Lung (tissue), 12 donors: ENCODE data around the gene FAM76B. TPM values are rescaled to one million over a fixed set of nuclear protein-coding genes. Genes with fewer than 3 reads are reported as not detected.

Experiments
- ATAC-seq: fragments of 200-7000 bp; cut with Tn5 transposase; one replicate; pipeline ENCODE4 v1.9.1; 2020; ENCODE audit warnings: moderate number of reproducible peaks; ENCODE audit not compliant: insufficient read depth, low FRiP score
- DNase-seq, 3 donors: peaks; one replicate each; pipeline ENCODE4 v3.0.0-alpha.2; 2013 to 2017
- H3K27ac ChIP-seq, 2 donors: one replicate each; pipeline ENCODE4 v1.5.1; 2013; ENCODE audit warnings: mild to moderate bottlenecking in 2 of 2, moderate library complexity in 2 of 2, control low read depth in 1 of 2, inconsistent platforms in 1 of 2, low read depth in 1 of 2, low read length in 1 of 2
- H3K27me3 ChIP-seq, 3 donors: one replicate each; pipeline ENCODE4 v1.5.1; 2013; ENCODE audit warnings: low read length in 2 of 3; ENCODE audit not compliant: control insufficient read depth in 3 of 3, insufficient read depth in 3 of 3
- H3K36me3 ChIP-seq, 4 donors: one replicate each; pipeline ENCODE4 v1.5.1; 2013; ENCODE audit warnings: low read length in 4 of 4, mild to moderate bottlenecking in 1 of 4, moderate library complexity in 1 of 4; ENCODE audit not compliant: control insufficient read depth in 4 of 4, insufficient read depth in 4 of 4
- H3K4me1 ChIP-seq, 5 donors: one replicate each; pipeline ENCODE4 v1.5.1; 2013; ENCODE audit warnings: low read length in 5 of 5, mild to moderate bottlenecking in 2 of 5, moderate library complexity in 1 of 5; ENCODE audit not compliant: control insufficient read depth in 5 of 5, insufficient read depth in 5 of 5
- H3K4me3 ChIP-seq: one replicate; pipeline ENCODE4 v1.5.1; 2013; ENCODE audit warnings: mild to moderate bottlenecking, control low read depth, moderate library complexity
- H3K9ac ChIP-seq, 2 donors: one replicate each; pipeline ENCODE4 v1.5.1; 2013; ENCODE audit warnings: low read length in 2 of 2, control low read depth in 1 of 2; ENCODE audit not compliant: insufficient read depth in 1 of 2
- H3K9me3 ChIP-seq, 4 donors: one replicate each; pipeline ENCODE4 v1.5.1; 2013; ENCODE audit warnings: low read length in 3 of 4, mild to moderate bottlenecking in 1 of 4, moderate library complexity in 1 of 4; ENCODE audit not compliant: control insufficient read depth in 4 of 4, insufficient read depth in 3 of 4
- CTCF ChIP-seq: IDR thresholded peaks from 2 replicates; pipeline ENCODE4 v1.5.1; 2012; ENCODE audit warnings: mild to moderate bottlenecking; ENCODE audit errors: control extremely low read depth, extremely low read depth
- WGBS, 2 donors: extraction: QIAGEN DNeasy Blood & Tissue Kit; methylation state at CpG; one replicate each; pipeline ENCODE4 v1.1.7; 2013; 5-methylcytosine and 5-hydroxymethylcytosine counted together
- polyA plus RNA-seq, 2 donors: library from polyadenylated mRNA; stranded (reverse); fragments of 200-250 nt; gene quantifications; one replicate each; pipeline ENCODE4 v1.2.1, GENCODE V29; 2013
- total RNA-seq, 2 donors: library from RNA; depleted of rRNA in 1 of 2; stranded (reverse); fragments of >200 nt in 1 of 2; gene quantifications; one replicate each; pipeline ENCODE4 v1.2.1, GENCODE V29; 2014 to 2021
- donor health status: control.
- donor health status: control.
- donor health status: Bipolar disorder and iron deficiency.
- donor health status: healthy.
- donor health status: DM: yes; HTN: yes; CAD: no.

Gene FAM76B
- total and polyA plus RNA-seq, 4 donors = 10.2 to 54.0 (median 17.0) TPM

GRCh38 chr11:95833378-95833777 lies 43.8 kb upstream of the FAM76B start:
- DNase-seq = no peak

GRCh38 chr11:95832763-95833162 lies 43.2 kb upstream of the FAM76B start:
- Histone ChIP-seq H3K27me3 (no peaks in the 10 kb centered on the region), H3K36me3 (peaks cover 1 to 40% (median 31%) of the 10 kb centered on the region in 4 donors), H3K9me3 (no peaks in the 10 kb centered on the region), H3K4me3 (no peak overlapping the region), H3K27ac (no peak overlapping the region), H3K9ac (no peak overlapping the region), H3K4me1 (peaks cover 0 to 14% (median 0%) of the 10 kb centered on the region in 5 donors)
- 73 to 81% methylated on average over 3 of the region's 3 CpGs for WGBS, 2 donors
- TF ChIP-seq CTCF = no peak
- no peak for DNase-seq
- ATAC-seq = no peak

More at GRCh38 chr11:95833378-95833777, 43.8 kb upstream of the FAM76B start:
- H3K36me3 ChIP-seq = peaks cover 1 to 40% (median 31%) of the 10 kb centered on the region in 4 donors
- no peaks in the 10 kb centered on the region for H3K27me3 ChIP-seq
- no peaks in the 10 kb centered on the region for H3K9me3 ChIP-seq
- ATAC-seq = no peak
- 31 to 61% methylated on average over 1 of the region's 1 CpG for WGBS, 2 donors
- no peak overlapping the region for H3K9ac ChIP-seq
- H3K27ac ChIP-seq = no peak overlapping the region
- H3K4me1 ChIP-seq = peaks cover 0 to 8% (median 0%) of the 10 kb centered on the region in 5 donors
- H3K4me3 ChIP-seq = no peak overlapping the region
- no peak for TF ChIP-seq CTCF

DNA sequence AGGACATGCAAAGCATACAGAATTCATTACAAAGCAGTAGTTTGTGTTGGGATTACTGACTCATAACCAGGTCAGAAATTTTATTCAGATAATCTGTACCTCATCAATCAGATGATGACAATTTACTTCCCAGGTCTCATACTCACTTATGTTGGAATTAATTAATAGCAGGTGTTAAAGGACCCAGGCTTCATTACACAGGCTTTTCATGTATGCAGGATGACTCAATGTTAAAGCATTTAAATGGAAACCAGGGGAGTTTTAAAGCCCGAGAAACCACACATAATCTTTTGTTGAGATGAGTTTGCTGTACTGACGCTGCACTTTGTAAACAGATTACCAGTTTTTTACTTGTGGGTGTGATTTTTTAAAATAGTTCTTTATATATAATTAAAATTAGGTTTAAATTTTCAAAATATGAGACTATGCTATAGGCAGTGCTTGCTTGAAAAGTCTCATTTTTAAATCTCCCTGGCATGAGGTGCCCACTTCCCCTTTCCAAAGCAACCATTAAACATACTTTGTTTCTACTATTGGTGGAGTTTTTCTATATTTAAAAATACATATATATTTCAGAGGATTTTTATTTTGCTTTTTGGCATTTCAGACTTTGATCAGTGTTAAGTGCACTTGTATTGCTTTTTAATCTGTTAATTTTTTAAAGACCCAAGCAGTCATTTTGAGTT lies 41.8 kb upstream of the FAM76B start:
- no peak overlapping the region for H3K4me3 ChIP-seq
- no peak for DNase-seq
- TF ChIP-seq CTCF = no peak
- H3K9me3 ChIP-seq = no peaks in the 10 kb centered on the region
- no peak overlapping the region for H3K9ac ChIP-seq
- no peaks in the 10 kb centered on the region for H3K27me3 ChIP-seq
- H3K4me1 ChIP-seq = peaks cover 0 to 26% (median 0%) of the 10 kb centered on the region in 5 donors
- H3K27ac ChIP-seq = no peak overlapping the region
- 73 to 95% methylated on average over 2 of the region's 2 CpGs for whole genome bisulfite sequencing, 2 donors
- ATAC-seq = no peak
- peaks cover 1 to 40% (median 29%) of the 10 kb centered on the region in 4 donors for H3K36me3 ChIP-seq
